Endothelial cell of umbilical vein (primary cell): ENCODE data around the gene KAT2B. TPM values are rescaled to one million over a fixed set of nuclear protein-coding genes. Genes with fewer than 3 reads are reported as not detected.

Experiments used
- BruUV-seq: library from RNA; stranded (reverse); fragments of 400-500 nt; replicated peaks from 2 replicates; lab custom pipeline; 2021; lab: Mats Ljungman, UMichigan
- CTCF ChIA-PET: fragments of 300-600, 350-600 bp; sonication (Branson Sonifier 250); formaldehyde crosslinking; loops from one replicate; lab custom pipeline; 2021; ENCODE audit warnings: antibody characterized with exemption, inconsistent platforms; lab: Charles Lee
- POLR2A ChIA-PET: fragments of 300-600, 350-600 bp; sonication (Branson Sonifier 250); formaldehyde crosslinking; loops from one replicate; lab custom pipeline; 2021; ENCODE audit warnings: antibody characterized with exemption, inconsistent platforms; lab: Charles Lee
- DNase-seq: peaks from one replicate; pipeline ENCODE4 v3.0.0-alpha.2; 2011; ENCODE audit warnings: low read depth, low spot score
- FAIRE-seq: peaks from 2 replicates; lab custom pipeline; 2011; peaks lifted over from hg19 to GRCh38; lab: Jason Lieb, UNC
- H2AFZ ChIP-seq: 2 replicates; pipeline ENCODE4 v1.6.0; 2012; ENCODE audit warnings: low read depth, low read length, control low read depth, inconsistent platforms
- H3K27ac ChIP-seq: 2 replicates; pipeline ENCODE4 v1.5.1; 2011; ENCODE audit warnings: low read depth, mild to moderate bottlenecking, control low read depth, low read length, moderate library complexity; ENCODE audit not compliant: insufficient read depth
- H3K27me3 ChIP-seq, 2 experiments: 2 replicates each; pipeline versions ENCODE4 v1.6.0 to v1.6.1; 2011; ENCODE audit warnings: low read length in 2 of 2, mixed read lengths in 1 of 2; ENCODE audit not compliant: control insufficient read depth in 2 of 2, insufficient read depth in 2 of 2
- H3K36me3 ChIP-seq, 2 experiments: 2 replicates in 1 of 2; 3 replicates in 1 of 2; pipeline ENCODE4 v1.5.1; 2011; ENCODE audit warnings: low read length in 2 of 2, mild to moderate bottlenecking in 1 of 2, moderate library complexity in 1 of 2; ENCODE audit not compliant: control insufficient read depth in 2 of 2, insufficient read depth in 2 of 2; ENCODE audit errors: extremely low read depth in 1 of 2
- H3K4me1 ChIP-seq: 3 replicates; pipeline ENCODE4 v1.5.1; 2011; ENCODE audit warnings: mild to moderate bottlenecking, low read length; ENCODE audit not compliant: control insufficient read depth, insufficient read depth; ENCODE audit errors: extremely low read depth
- H3K4me2 ChIP-seq: 2 replicates; pipeline ENCODE4 v1.6.1; 2011; ENCODE audit warnings: low read length, control low read depth, mixed read lengths; ENCODE audit not compliant: insufficient read depth
- H3K4me3 ChIP-seq, 3 experiments: fragments of 200-600 bp in 1 of 3; sonication (generic), shearing (Covaris generic) in 1 of 3; replicated peaks in 1 of 3; 2 replicates each; pipeline ENCODE4 v1.5.1; 2011 to 2016; ENCODE audit warnings: control low read depth in 3 of 3, low read length in 3 of 3, mild to moderate bottlenecking in 2 of 3, inconsistent platforms in 1 of 3, low read depth in 1 of 3, moderate library complexity in 1 of 3; ENCODE audit not compliant: insufficient read depth in 1 of 3
- H3K79me2 ChIP-seq: 2 replicates; pipeline ENCODE4 v1.6.0; 2012; ENCODE audit warnings: low read length, inconsistent platforms; ENCODE audit not compliant: control insufficient read depth, insufficient read depth
- H3K9ac ChIP-seq: replicated peaks from 2 replicates; pipeline ENCODE3; 2011; ENCODE audit warnings: low read length, control low read depth; ENCODE audit not compliant: insufficient read depth; ENCODE audit errors: extremely low read depth
- H3K9me1 ChIP-seq: replicated peaks from 3 replicates; pipeline ENCODE4 v1.6.0; 2011; ENCODE audit warnings: mild to moderate bottlenecking, low read length; ENCODE audit not compliant: control insufficient read depth, insufficient read depth; ENCODE audit errors: extremely low read depth
- H3K9me3 ChIP-seq: replicated peaks from 2 replicates; pipeline ENCODE4 v1.5.1; 2012; ENCODE audit warnings: low read length, inconsistent platforms; ENCODE audit not compliant: control insufficient read depth, insufficient read depth
- H4K20me1 ChIP-seq: replicated peaks from 2 replicates; pipeline ENCODE3; 2011; ENCODE audit warnings: mild to moderate bottlenecking, low read length; ENCODE audit not compliant: control insufficient read depth, insufficient read depth; ENCODE audit errors: extremely low read depth
- EZH2 ChIP-seq: IDR thresholded peaks from 2 replicates; pipeline ENCODE4 v1.6.1; 2012; ENCODE audit warnings: borderline replicate concordance, low read depth, mild to moderate bottlenecking, moderate library complexity, low read length, inconsistent platforms; ENCODE audit not compliant: severe bottlenecking
- FOS ChIP-seq: IDR thresholded peaks from 2 replicates; pipeline ENCODE4 v1.6.1; 2011; ENCODE audit warnings: mild to moderate bottlenecking, low read length, moderate library complexity, borderline replicate concordance; ENCODE audit not compliant: insufficient read depth
- GATA2 ChIP-seq: IDR thresholded peaks from 2 replicates; pipeline ENCODE4 v1.7.0; 2011; ENCODE audit warnings: low read depth, mild to moderate bottlenecking, moderate library complexity, mixed read lengths, low read length; ENCODE audit not compliant: insufficient read length, insufficient read depth
- JUN ChIP-seq: IDR thresholded peaks from 2 replicates; pipeline ENCODE4 v1.6.1; 2011; ENCODE audit warnings: borderline replicate concordance, low read depth; ENCODE audit not compliant: insufficient read length, insufficient read depth
- MAX ChIP-seq: IDR thresholded peaks from 2 replicates; pipeline ENCODE4 v1.6.1; 2011; ENCODE audit not compliant: insufficient read depth, insufficient read length
- MYC ChIP-seq: IDR thresholded peaks from one replicate; pipeline ENCODE4 v1.6.1; 2011; ENCODE audit warnings: mild to moderate bottlenecking, low read depth, low read length
- POLR2A ChIP-seq: IDR thresholded peaks from 2 replicates; pipeline ENCODE4 v1.6.1; 2012; ENCODE audit warnings: low read depth, mild to moderate bottlenecking, control low read depth, low read length
- POLR2AphosphoS5 ChIP-seq: IDR thresholded peaks from 2 replicates; pipeline ENCODE4 v1.6.1; 2012; ENCODE audit warnings: low read depth, mild to moderate bottlenecking, control low read depth, low read length, moderate library complexity; ENCODE audit not compliant: insufficient read depth
- dilution Hi-C: fragments of 300-500 bp; cut with MboI; formaldehyde crosslinking; loops from one replicate; pipeline ENCODE4 v1.15.0; 2019; ENCODE audit warnings: low sequenced_read_pairs; ENCODE audit not compliant: extremely low pct_ligation_motif_present
- intact Hi-C: fragments of 100-400 bp; cut with micrococcal nuclease; formaldehyde crosslinking; loops from one replicate; pipeline ENCODE4 v1.10.0; 2022
- polyA plus RNA-seq, 4 experiments: library from polyadenylated mRNA; depleted of rRNA in 3 of 4; stranded (reverse) in 3 of 4; unstranded in 1 of 4; fragments of >200 nt; gene quantifications; 2 replicates each; pipeline versions ENCODE4 v1.2.1 to v1.2.3, GENCODE V29; 2011 to 2012; ENCODE audit warnings: missing spikeins in 1 of 4
- total RNA-seq: library from RNA; stranded (reverse); gene quantifications from 2 replicates; pipeline ENCODE4 v1.2.3, GENCODE V29; 2021
- TF ChIP-seq, protein P1 (sequence below), 2 donors: IDR thresholded peaks; 1 replicate in 1 of 2; 2 replicates in 1 of 2; pipeline ENCODE4 v1.5.1; 2011; ENCODE audit warnings: low read length in 2 of 2, mild to moderate bottlenecking in 2 of 2, moderate library complexity in 2 of 2, control low read depth in 1 of 2, inconsistent platforms in 1 of 2, low read depth in 1 of 2; ENCODE audit not compliant: insufficient read depth in 1 of 2; ENCODE audit errors: extremely low read depth in 1 of 2

KAT2B gene
- total and polyA plus RNA-seq, 2 donors (not counting 3 experiments of a cell fraction or from before 2014, with no cell fraction given): 2.6 to 11.0 TPM

DNA sequence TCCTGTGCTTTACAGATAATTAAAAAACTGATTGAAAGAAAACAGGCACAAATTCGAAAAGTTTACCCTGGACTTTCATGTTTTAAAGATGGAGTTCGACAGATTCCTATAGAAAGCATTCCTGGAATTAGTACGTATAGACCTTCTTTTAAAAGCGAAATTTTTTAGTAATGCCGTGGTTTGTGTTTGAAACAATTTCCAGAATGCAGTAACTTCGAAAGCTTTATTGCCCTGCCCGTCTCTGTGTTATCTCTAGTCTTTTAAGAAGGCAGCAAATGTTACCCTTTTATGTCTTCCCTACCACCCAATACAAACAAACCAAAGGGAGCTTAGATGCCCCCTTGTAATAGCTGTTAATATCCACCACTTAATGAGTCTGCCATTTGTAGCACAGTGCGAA is 106.1 kb downstream of the KAT2B start:
- H3K4me1 ChIP-seq: no peaks in the 10 kb centered on the region
- dilution Hi-C loops: no loop called here
- H3K27ac ChIP-seq: no peak overlapping the region
- intact Hi-C loops: no loop called here
- ChIA-PET POLR2A (no interaction called here), CTCF (no interaction called here)
- H4K20me1 ChIP-seq: no peaks in the 10 kb centered on the region
- no peaks in the 10 kb centered on the region for H3K9me1 ChIP-seq
- H3K9ac ChIP-seq: no peak overlapping the region
- TF ChIP-seq JUN: no peak
- no peak for TF ChIP-seq FOS
- TF ChIP-seq MYC: no peak
- TF ChIP-seq MAX: no peak
- no peak for TF ChIP-seq EZH2
- no peak for TF ChIP-seq POLR2A
- TF ChIP-seq, protein P1, sequence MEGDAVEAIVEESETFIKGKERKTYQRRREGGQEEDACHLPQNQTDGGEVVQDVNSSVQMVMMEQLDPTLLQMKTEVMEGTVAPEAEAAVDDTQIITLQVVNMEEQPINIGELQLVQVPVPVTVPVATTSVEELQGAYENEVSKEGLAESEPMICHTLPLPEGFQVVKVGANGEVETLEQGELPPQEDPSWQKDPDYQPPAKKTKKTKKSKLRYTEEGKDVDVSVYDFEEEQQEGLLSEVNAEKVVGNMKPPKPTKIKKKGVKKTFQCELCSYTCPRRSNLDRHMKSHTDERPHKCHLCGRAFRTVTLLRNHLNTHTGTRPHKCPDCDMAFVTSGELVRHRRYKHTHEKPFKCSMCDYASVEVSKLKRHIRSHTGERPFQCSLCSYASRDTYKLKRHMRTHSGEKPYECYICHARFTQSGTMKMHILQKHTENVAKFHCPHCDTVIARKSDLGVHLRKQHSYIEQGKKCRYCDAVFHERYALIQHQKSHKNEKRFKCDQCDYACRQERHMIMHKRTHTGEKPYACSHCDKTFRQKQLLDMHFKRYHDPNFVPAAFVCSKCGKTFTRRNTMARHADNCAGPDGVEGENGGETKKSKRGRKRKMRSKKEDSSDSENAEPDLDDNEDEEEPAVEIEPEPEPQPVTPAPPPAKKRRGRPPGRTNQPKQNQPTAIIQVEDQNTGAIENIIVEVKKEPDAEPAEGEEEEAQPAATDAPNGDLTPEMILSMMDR (IDR thresholded peaks at IDR 0.05; ENCODE audit: extremely low read depth in 1 of 2, insufficient read depth in 1 of 2, low read depth in 1 of 2, low read length in 2 of 2): no peak
- no peak for TF ChIP-seq GATA2
- no peak for TF ChIP-seq POLR2AphosphoS5
- no peaks in the 10 kb centered on the region for H3K36me3 ChIP-seq
- no TSS peak for BruUV-seq
- H3K27me3 ChIP-seq: no peaks in the 10 kb centered on the region
- FAIRE-seq (no peak), DNase-seq (no peak)
- no peaks in the 10 kb centered on the region for H3K9me3 ChIP-seq
- H2AFZ ChIP-seq: no peak overlapping the region
- H3K4me2 ChIP-seq: no peak overlapping the region
- H3K79me2 ChIP-seq: no peaks in the 10 kb centered on the region
- H3K4me3 ChIP-seq: no peak overlapping the region
